ENCODE measurements around the gene TPRN. TPM values are rescaled to one million over a fixed set of nuclear protein-coding genes. Genes with fewer than 3 reads are reported as not detected.

TPRN gene
- polyA plus RNA-seq, 1 of the 3 experiments (the other 2 are of a cell fraction), result 5.2 TPM

DNA sequence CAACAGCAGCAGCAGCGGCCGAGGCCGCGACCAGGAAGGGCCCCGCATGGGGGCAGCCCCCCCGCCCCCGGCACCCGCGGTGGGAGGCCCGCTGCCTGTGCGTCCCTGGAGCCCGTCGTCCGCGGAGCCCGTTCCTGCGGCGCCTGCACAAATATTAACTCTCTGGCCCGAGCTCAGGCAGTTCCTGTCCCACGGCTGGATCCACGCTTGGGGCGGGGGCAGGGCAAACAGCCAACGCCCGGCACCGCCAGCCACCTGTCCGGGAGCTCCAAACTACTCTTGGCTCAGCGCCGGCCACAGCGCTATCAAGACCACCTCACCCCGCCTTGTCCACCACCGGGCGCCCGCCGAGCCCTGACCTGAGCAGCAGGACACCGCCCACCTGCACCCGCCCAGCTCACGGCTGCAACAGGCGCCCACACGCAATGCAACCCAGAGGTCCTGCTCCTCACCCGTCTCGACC lies 30.6 kb downstream of the TPRN start, which contains the start of gene LRRC26:
LRRC26 (minus strand) TSS at position 156 of the 463 bp plus-strand sequence; CDS start at position 48, 108 bp downstream.
- Histone ChIP-seq H3K27ac (ENCODE audit: low read depth in 2 of 2, low read length in 1 of 2) (no peak within 1 kb of the TSS), H3K27me3 (ENCODE audit: insufficient read depth) (peaks cover 40% of the 10 kb centered on the region), H3K9me3 (no peaks in the 10 kb centered on the region), H3K79me2 (ENCODE audit: insufficient read depth) (no peaks in the 10 kb centered on the region), H3K4me3 (ENCODE audit: low read depth in 2 of 2, low read length in 1 of 2) (peak within 1 kb of the TSS; percentile 34 to 37; a peak in 3 of 4 replicates), H3K9ac (no peak within 1 kb of the TSS), H3K9me2 (no peaks in the 10 kb centered on the region), H4K20me1 (ENCODE audit: insufficient read depth) (no peaks in the 10 kb centered on the region), H3K36me3 (replicated peaks in 1 of 2; ENCODE audit: control insufficient read depth in 1 of 2, insufficient read depth in 2 of 2, low read length in 1 of 2) (no peaks in the 10 kb centered on the region), H3F3A (replicated peaks; ENCODE audit: insufficient read depth) (no peaks in the 10 kb centered on the region), H3K4me2 (peak within 1 kb of the TSS; percentile 55; the same call in 1 of the 2 replicates), H3K4me1 (ENCODE audit: control insufficient read depth in 1 of 2, insufficient read depth in 2 of 2, low read depth in 1 of 2, low read length in 1 of 2) (peaks cover 0 to 23% of the 10 kb centered on the region in 2 experiments; a peak in 1 of 4 replicates), H2AFZ (ENCODE audit: low read depth) (no peak within 1 kb of the TSS)
- DNase-seq, result no peak
- TF ChIP-seq GATA2 (CRISPR knock-in tag; IDR thresholded peaks at IDR 0.05) (no peak), POLR2AphosphoS5 (IDR thresholded peaks at IDR 0.05; ENCODE audit: low read depth, low read length) (no peak), FOXJ3 (CRISPR knock-in tag; IDR thresholded peaks at IDR 0.05) (no peak), NFIC (IDR thresholded peaks at IDR 0.05; ENCODE audit: borderline replicate concordance) (no peak), RCOR1 (IDR thresholded peaks at IDR 0.05; ENCODE audit: low read length) (no peak), GABPA (IDR thresholded peaks at IDR 0.05; ENCODE audit: low read depth) (no peak), EP300 (IDR thresholded peaks at IDR 0.05; ENCODE audit: borderline replicate concordance in 1 of 2, low read depth in 1 of 2, low read length in 1 of 2) (no peak), REST (IDR thresholded peaks at IDR 0.05; ENCODE audit: low read depth, low read length) (no peak), CHD2 (IDR thresholded peaks at IDR 0.05; ENCODE audit: low read length, partially characterized antibody) (no peak), PBX3 (IDR thresholded peaks at IDR 0.05) (no peak), TEAD4 (IDR thresholded peaks at IDR 0.05; ENCODE audit: borderline replicate concordance, insufficient read depth) (no peak), RXRA (IDR thresholded peaks at IDR 0.05; ENCODE audit: borderline replicate concordance, low read depth) (no peak), USF2 (IDR thresholded peaks at IDR 0.05; ENCODE audit: borderline replicate concordance, low read depth, low read length) (no peak), SMC3 (IDR thresholded peaks at IDR 0.05; ENCODE audit: low read depth, low read length) (no peak), TCF12 (IDR thresholded peaks at IDR 0.05) (no peak)
- TF ChIP-seq, protein P1, sequence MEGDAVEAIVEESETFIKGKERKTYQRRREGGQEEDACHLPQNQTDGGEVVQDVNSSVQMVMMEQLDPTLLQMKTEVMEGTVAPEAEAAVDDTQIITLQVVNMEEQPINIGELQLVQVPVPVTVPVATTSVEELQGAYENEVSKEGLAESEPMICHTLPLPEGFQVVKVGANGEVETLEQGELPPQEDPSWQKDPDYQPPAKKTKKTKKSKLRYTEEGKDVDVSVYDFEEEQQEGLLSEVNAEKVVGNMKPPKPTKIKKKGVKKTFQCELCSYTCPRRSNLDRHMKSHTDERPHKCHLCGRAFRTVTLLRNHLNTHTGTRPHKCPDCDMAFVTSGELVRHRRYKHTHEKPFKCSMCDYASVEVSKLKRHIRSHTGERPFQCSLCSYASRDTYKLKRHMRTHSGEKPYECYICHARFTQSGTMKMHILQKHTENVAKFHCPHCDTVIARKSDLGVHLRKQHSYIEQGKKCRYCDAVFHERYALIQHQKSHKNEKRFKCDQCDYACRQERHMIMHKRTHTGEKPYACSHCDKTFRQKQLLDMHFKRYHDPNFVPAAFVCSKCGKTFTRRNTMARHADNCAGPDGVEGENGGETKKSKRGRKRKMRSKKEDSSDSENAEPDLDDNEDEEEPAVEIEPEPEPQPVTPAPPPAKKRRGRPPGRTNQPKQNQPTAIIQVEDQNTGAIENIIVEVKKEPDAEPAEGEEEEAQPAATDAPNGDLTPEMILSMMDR (IDR thresholded peaks at IDR 0.05), result no peak
- TF ChIP-seq, protein P2, sequence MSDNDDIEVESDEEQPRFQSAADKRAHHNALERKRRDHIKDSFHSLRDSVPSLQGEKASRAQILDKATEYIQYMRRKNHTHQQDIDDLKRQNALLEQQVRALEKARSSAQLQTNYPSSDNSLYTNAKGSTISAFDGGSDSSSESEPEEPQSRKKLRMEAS (IDR thresholded peaks at IDR 0.05; ENCODE audit: low read depth), result no peak
- TF ChIP-seq, protein P3, sequence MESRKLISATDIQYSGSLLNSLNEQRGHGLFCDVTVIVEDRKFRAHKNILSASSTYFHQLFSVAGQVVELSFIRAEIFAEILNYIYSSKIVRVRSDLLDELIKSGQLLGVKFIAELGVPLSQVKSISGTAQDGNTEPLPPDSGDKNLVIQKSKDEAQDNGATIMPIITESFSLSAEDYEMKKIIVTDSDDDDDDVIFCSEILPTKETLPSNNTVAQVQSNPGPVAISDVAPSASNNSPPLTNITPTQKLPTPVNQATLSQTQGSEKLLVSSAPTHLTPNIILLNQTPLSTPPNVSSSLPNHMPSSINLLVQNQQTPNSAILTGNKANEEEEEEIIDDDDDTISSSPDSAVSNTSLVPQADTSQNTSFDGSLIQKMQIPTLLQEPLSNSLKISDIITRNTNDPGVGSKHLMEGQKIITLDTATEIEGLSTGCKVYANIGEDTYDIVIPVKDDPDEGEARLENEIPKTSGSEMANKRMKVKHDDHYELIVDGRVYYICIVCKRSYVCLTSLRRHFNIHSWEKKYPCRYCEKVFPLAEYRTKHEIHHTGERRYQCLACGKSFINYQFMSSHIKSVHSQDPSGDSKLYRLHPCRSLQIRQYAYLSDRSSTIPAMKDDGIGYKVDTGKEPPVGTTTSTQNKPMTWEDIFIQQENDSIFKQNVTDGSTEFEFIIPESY (IDR thresholded peaks at IDR 0.05; ENCODE audit: borderline replicate concordance, low read depth), result no peak
- POLR2A ChIA-PET, result interaction anchor here (0.8 to 1.5 kb wide), 3 partner anchors 18 to 40 kb away, joined by 3 to 4 read pairs (median 3); partner anchors contain the start of genes ANAPC2 and SSNA1
- CTCF ChIA-PET, result interaction anchor here (0.8 to 5.0 kb wide), 8 partner anchors 18 to 135 kb away, joined by 3 to 24 read pairs (median 3); partner anchors contain the start of genes ANAPC2, RNF224 and SSNA1
- WGBS (ENCODE audit: low lambda C conversion rate), result 38% methylated on average over 8 of the region's 41 CpGs
